HS-27A (cell line): ENCODE measurements around the gene SOCS2.
"Not testable (repeated sequence)": the region's sequence is repeated elsewhere in the genome, so short reads cannot be mapped to it uniquely, and the experiment has no call there.

Experiments
- DNase-seq: peaks from one replicate; pipeline ENCODE4 v3.0.0-alpha.2; 2012; ENCODE audit warnings: low read depth, missing footprints

The SOCS2 gene

DNA sequence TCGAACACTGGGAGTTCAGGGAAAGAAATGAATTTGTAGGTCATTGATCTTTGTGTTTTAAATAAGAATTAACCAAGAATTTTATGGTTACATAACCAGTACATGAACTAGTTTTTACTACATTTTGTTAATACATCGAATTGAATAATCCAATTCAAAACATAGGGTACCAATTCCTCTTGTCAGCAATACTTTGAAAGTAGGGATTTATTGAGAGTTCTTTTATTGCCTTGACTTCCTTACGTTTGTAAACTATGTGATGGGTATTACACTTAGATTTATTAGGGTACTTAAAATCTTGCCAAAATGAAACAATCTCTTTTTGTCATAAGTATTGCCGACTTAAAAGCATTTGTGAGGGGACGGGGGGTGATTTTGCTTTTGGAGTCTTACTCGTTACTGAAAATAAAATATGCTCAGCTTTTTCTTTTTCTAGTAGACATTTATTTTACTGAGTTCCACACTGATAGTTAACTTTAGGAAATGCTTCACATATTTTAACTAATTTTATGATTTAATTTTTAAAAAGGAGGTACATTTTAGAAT, 22.4 kb downstream of the SOCS2 start:
- DNase-seq: no peak

DNA sequence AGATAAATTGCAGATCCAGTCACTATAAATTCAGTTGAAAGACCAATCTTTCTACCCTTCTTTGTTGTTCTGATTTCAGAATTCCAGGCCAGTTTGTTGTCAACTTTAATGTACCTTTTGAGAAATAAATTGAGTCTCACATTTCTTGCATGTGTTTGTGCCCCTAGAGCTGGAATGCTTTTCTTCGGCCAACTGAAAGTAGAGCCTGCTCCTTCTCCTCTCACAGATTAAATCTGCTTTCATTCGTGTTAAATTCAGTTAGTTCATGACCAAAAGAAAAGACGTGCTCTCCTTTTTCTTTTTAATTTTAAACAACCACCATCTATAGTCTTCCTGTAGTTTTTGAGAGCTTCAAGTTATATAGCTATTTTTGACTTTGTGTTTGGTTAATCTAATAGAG, 22.9 kb downstream of the SOCS2 start:
- DNase-seq: no peak

DNA sequence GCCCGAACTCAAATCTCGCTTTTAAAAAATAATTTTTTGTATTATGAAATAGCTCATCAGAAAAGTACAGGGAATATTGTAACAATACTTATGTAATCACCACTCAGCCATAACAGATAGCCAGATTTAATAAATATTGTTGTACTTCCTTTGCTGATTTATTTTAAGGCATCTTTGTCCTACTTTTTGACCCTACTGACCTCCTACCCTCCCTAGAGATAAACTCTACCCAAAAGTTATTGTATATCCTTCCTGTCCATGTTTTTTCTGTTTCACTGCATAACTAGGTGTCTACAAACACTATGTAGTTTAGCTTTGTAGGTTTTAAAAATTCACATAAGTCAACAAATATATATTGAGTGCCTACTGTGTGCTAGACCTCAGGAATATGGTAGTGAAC, 25.1 kb downstream of the SOCS2 start:
- no peak for DNase-seq

DNA sequence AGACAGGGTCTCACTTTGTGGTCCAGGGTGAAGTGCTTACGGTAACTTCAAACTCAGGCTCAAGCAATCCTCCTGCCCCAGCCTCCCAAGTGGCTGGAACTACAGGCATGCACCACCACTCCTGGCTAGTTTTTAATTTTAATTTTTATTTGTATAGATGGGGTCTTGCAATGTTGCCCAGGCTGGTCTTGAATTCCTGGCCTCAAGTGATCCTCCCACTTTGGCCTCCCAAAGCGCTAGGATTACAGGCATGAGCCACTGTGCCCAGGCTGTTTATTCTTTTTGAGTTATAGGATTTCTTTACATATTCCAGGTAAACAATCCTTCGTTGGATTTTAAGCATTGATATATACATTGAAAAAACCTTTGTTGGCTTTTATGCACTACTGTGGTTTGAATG, 26.7 kb downstream of the SOCS2 start:
- DNase-seq: no peak

DNA sequence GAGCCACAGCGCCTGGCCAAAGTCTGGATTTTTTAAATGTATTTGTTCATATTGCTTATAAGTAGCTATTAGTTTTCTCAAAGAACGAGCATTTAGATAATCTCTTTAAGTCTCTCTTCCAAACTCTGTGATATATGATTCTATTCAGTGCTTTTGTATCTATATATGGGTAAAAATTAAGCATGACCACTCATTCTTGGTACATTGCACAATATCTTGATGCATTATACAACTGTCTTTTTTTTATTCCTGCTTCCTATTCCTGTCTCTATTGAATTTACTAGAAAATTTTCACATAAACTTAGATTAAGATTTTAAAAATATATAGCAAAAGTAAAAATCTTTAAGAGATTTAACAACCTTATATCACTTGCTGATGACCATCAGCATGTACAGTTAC, 29.1 kb downstream of the SOCS2 start:
- DNase-seq: no peak

DNA sequence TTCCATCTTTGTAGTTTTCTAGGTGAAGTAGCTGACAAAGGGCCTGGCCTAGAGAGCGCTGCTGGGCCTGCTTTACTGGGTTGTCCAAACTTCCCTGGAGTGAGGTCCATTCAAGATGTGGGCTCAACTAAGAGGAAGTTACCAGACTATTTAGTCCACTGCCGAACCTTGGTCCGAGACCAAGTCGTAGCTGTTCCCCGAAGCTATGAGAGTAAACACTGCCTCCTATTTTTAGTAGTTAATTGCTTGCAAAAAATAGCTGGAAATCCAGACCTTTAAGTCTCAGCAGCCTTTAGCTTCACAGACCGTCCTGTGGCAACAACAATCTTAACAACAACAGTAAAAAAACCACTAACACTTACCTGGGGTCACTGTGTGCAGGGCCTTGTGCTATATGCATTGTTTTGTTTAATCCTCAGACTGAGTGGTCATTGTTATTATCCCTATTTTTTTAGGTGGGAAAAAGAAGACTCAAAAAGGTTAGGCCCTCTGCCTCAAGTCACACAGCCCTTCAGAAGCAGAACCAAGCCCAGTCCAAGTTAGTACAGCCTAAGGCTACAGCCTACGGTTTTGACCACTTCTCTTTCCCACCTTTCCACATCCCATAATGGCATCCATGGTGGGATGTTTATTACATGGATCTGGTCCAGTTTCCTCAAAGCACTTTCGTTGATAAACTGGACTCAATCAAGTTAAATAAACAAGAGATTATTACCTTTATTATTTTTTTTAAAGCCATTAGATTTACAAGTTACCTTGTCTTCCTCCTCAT, 30.6 kb downstream of the SOCS2 start:
- no peak for DNase-seq

DNA sequence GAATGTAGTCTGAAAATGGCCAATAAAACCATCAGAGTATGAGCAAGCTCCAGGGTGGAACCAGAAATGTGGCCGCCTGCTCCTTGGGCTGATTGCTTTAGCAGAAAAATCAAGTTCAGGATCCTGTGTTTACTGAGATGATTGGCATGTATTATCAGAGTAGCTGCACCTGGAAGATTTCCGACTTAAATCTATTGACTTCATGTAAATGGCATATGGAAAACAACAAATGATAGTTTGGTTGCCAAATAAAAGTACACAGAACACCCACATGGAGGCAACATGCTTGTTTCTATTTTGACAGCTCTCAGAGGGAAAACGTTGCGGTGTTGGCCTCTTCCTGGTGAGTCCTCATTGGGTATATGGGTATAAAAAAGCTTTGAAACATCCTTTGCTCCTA, 31.3 kb downstream of the SOCS2 start:
- DNase-seq: no peak

DNA sequence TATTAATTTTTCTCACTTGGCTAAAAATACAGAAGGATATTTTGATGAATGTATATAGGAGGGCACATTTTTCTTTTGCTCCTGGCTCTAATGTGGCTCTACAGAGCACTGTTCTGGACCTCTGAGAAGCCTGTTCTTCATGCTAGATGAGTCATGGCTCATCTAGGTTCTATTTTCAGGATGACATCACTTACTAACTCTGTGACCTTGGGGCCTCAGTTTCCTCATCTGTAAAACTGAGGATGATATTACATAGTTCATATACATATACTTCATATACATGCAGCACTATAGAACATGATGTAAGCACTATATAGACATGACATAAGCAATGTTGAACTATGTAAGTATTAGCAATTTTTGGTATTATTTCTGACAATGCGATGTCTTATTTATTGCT, 35.8 kb downstream of the SOCS2 start:
- no peak for DNase-seq

DNA sequence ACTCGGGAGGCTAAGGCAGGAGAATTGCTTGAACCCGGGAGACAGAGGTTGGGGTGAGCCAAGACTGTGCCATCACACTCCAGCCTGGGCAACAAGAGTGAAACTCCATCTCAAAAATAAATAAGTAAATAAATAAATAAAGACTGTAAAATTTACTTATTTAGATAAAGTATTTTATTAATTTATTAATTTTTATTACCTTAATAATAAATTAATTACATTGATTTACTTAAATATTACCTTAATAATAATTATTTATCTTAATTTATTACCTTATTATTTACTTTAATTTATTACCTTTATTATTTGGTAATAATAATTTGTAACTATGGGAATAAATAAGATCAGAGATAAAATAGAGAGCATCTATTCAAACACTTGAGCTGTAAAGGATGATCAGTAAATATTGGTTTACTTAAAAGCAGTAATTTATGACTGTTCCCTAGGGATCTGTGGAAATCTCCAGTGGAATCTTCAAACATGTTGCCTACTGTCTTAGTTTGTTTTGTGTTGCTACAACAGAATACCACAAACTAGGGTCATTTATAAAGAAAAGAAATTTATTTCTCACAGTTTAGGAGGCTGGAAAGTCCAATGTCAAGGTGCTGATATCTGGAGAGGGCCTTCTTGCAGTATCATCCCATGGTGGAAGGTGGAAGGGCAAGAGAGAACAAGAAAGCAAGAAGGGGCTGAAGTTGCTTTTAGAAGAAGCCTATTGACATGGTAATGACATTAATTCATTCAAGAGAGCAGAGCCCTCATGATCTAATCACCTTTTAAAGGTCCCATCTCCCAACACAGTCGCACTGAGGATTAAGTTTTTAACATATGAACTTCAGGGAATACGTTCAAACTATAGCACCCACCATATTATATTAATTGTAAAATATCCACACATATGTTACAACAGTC, 37.1 kb downstream of the SOCS2 start:
- no peak for DNase-seq

DNA sequence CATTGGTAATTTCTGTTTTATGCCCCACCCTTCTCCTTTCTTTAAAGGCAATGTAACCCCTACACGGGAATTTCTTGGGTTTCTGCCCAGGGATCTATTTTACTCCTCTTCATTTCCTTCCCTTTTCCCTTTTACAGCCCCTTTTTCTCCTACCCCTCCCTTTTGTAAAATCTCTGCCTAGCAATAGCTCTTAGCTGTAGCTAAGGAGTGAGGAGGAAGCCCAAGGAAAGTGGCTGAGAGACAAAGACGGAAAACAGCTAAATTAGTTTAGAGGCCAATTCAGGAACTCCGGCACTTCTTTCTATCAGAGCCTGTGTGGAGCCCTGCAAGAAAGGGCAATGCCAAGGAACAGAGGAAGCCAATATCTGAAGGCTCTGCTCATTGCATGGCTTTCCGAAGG, 40.3 kb downstream of the SOCS2 start:
- no peak for DNase-seq

DNA sequence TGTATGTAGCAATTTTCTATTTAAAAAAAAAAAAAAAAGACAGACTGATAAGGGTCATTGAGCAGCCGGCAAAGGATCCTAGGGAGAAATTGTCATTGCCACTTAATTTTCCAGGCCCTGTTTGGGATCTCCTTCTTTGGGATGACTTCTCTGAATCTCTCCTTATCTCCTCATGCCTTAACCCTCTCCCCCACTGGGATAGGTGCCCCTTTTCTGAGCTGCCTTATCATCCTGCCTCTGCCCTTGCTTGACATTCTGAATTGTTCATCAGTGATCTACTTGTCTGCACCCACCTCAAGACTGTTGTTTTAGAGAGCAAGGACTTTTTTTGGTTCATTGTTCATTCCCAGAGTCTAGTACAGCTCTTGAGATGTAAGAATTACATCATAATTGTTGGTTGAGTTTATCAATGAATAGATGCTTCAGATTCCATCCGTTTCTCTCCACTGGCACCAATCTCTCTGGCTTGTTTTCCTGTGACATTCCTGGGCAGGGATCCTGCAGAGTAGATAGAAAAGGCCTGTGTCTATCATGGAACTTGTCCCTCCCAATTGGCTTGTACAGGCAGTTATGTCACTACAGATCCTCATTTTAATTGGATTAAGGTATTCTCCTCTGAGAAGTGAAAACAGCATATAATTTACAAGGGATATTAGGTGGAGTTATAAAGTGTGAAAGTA, 42.6 kb downstream of the SOCS2 start:
- peak; percentile 11 for DNase-seq

DNA sequence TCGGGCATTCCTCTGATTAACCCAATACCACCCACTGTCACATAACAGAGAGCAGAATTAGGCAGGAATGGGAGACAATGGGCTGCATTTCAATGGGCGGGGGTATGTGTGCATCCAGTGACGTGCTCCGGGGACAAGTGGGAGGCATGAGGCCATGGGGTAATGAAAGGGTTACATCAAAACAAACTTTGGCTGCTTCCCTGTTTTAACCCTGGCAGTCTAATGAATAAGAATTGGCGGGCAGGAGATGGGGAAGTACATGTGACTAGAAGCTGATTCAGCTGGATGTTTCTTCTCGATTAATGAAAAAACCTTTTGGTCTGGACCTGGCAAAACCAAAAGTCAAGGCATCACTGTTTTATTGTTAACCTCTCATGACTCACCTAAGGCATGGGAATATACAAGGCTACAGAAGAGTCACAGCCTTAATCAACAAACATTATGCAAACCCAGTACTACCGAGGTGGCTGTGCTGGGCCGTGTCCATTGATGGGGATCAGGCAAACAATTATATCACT, 44.2 kb downstream of the SOCS2 start:
- no peak for DNase-seq

DNA sequence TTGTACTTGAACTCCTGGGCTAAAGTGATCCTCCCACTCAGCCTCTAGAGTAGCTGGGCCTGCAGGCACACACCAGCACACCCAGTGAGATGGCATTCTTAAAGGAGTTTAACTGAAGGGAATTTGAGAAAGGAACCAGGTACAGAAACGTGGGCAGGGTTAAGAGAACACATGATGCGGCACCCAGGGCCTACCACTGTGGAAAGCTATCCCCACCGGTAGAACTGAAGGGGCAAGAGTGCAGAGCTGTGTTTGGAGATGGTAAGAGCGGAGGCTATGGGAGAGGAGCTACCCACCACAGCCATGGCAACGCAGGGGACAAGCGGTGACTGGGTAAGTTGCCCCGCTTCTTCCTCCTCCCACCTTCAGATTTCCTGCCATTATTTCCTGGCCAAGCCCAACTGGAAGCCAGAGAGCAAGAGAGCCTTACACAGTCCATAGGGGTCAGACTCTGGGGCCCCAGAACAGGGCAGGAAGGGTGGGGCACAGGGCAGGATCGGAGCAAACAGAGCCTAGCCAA, 46.5 kb downstream of the SOCS2 start:
- DNase-seq: no peak

DNA sequence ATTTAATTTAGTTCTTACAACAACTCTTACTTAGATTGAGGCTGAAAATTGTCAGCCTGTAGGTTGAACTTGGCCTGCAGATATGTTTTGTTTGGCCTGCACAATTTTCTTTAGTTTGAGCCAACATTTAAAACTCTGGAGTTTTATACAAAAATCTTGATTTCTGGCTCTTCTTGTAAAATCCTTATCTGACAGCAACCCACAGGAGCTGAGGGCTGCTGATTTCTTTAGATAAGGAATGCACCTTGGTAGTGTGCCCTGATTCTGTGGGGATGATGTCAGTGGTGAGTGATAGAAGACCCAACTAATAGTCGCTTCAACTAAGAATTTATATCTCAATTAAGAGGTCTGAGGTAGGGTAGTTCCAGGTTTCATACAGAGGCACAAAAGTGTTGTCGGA, 49.5 kb downstream of the SOCS2 start:
- DNase-seq: no peak

DNA sequence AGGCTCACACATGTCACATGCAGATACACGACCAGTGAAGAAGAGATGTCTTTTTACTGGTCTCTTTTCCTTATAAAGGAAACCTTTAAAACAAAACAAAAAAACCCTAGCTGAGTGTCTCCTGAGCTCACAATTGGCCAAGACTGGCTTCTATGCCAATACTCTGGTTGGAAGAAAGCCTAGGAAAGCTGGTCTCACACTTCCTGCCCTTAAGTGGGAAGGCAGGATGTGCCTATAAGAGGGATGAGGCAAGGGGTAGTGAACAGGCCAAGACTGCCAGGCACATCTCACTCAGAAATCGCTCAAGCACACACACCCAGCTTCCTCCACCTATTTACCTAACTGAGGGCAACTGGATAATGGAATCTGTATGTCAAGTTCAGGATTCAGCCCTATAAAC, 50.0 kb downstream of the SOCS2 start:
- DNase-seq: no peak

DNA sequence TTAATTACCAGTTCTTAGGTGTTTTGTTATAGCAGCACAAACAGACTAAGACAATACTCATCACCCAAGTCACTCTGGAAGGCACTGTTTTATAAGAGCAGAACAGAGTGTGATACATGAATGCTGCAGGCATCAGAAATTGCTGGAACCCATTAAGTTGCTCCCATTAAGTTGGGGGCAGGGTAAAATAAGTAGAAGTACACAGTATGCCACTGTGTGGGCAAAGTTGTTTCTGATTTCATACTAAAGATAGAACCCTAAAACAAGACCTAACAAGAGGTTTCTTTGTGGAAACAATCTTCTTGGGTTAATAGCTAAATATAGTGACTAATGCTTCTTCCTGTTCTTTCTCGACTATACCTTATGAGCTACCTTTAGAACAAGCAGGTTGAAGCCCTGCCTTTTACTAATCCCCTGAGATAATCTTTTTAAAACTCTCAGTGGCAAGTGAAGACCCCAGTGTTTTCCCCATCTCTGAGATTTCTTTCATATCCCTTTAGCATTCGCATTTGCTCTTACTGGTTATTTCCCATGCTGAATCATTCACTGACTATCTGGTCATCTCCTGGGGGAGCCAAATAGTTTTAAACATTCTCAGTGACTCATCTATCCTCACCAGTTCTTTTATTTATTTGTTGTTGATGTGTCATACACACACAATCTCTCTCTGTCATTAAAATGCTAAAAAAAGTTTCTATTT, 52.3 kb downstream of the SOCS2 start:
- peak; percentile 82 for DNase-seq

DNA sequence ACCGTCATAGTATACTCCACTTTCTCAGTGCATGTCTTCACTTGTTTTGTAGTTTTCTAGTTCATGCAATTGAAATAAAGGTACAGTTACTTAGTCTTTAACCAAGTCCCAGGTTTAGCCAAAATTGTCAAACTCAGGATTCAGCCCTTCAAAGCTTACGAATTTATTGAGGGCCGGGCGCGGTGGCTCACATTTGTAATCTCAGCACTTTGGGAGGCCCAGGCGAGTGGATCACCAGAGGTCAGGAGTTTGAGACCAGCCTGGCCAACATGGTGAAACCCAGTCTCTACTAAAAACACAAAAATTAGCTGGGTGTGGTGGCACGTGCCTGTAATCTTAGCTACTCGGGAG, 52.8 kb downstream of the SOCS2 start:
- not testable (repeated sequence) for DNase-seq

DNA sequence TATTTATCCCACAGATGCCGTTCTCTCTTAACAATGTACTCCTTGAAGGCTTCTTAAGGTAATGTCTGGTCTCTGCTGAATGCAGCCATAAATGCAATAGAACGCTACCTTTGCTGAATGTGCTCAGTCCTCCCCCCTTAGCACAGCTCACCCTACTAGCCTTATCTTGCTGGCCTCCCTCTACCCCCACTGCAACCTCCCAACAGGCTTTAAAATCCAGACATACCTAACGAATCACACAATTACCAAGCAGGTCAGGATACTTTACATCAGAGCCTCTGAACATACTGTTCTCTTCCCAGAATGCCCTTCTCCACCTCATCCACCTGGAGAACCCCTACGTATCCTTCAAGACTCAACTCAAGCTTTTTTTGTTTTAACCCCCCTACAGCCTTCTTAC, 53.7 kb downstream of the SOCS2 start:
- DNase-seq: no peak
